HG03060 (cell line): Measurements from ENCODE around the gene RHOH.
"Not testable (repeated sequence)": the region's sequence is repeated elsewhere in the genome, so short reads cannot be mapped to it uniquely, and the experiment has no call there.

Source experiments
- ATAC-seq: cut with Tn5 transposase; IDR thresholded peaks from one replicate; pipeline ENCODE4 v1.9.1; 2021; ENCODE audit warnings: low read depth, moderate number of reproducible peaks; ENCODE audit not compliant: unreplicated experiment

The RHOH gene

DNA sequence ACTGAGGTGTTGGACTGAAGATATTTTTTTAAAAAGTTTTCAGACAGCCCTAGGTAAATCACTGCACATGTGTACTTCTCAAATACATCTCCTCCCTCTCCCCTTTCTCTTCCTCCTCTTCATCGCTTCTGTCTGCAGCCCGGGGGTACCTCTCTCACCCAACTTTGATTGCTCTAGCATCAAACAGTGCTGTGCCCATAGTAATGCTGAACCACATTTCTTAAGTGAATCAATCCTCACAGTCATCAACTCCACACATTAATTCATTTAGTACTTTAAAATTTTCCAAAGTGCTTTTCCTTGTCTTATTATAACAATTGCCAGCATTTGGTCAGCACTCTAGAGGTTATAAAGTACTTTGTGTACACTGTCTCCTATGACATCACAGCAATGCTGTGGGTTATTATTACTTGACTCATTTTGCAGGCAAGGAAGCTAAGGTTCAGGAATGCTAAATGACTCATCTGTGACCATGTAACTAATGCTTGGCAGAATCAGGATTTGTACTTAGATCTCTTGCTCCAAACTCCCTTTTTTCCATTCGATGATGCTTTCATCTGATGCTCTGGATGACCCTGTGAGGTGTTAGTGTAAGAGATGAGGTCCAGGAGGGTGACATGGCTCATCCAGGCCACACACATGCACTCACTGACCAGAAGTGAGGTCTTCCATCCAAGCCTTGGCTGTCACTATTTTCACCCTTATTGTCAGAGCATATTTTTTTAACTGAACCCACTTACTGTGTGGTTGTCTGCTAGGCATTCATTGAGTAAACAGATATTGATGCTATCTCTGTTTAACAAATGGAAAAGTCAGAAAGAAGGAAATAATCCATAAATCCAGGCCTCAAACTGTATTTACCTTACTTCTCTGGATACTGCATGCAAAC, 58.8 kb downstream of the RHOH start:
- ATAC-seq, result no peak

DNA sequence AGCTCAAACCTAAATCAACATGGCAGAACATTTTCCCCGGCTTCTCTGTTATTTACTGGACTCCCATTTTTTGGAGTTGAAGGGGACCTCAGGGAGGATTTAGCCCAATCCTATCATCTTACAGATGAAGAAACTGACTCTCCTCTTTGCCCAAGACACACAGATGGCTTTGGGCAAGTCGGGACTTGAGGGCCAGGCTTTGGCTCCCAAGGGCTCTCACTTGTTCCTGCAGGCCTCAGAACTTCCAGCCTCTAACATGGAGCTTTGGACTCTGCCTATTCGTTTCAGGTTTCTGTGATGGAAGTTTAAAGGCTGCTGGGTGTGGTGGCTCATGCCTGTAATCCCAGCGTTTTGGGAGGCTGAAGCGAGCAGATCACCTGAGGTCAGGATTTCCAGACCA, 59.5 kb downstream of the RHOH start:
- ATAC-seq, result no peak

DNA sequence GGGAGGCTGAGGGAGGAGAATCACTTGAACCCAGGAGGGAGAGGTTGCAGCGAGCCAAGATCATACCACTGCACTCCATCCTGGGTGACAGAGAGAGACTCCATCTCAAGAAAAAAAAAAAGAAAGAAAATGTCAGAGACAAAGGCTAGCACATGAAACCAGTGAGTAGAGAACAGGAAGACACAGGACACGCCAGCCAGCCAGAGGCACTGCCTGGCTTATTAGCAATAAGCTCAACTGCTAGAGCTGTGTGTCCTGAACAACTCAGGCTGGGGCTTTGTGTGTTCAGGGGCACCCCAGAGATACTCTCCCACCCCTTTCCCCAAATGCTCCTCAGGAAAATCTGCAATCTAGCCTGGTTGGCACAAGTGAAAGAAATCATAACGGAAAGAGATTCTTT, 60.0 kb downstream of the RHOH start:
- no peak for ATAC-seq

DNA sequence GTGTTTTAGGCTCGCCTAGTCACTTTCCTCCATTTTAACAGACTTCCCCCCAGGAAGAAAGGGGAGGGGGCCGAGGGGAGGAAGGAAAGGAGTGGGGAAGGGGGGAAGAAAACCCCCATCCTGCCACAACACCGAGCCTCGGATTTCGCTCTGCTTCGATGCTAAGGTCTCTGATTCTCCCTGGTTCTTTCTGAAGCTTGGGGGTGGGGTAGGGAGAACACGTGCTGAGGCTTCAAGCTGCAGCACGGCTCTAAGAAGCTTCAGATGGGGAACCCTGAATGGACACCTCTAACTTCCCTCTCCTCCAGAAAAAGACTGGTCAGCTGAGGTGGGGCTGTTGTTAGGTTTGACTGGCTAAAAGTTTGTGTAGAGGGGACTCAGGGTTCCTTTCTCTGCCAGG, 61.8 kb downstream of the RHOH start:
- ATAC-seq, result no peak

DNA sequence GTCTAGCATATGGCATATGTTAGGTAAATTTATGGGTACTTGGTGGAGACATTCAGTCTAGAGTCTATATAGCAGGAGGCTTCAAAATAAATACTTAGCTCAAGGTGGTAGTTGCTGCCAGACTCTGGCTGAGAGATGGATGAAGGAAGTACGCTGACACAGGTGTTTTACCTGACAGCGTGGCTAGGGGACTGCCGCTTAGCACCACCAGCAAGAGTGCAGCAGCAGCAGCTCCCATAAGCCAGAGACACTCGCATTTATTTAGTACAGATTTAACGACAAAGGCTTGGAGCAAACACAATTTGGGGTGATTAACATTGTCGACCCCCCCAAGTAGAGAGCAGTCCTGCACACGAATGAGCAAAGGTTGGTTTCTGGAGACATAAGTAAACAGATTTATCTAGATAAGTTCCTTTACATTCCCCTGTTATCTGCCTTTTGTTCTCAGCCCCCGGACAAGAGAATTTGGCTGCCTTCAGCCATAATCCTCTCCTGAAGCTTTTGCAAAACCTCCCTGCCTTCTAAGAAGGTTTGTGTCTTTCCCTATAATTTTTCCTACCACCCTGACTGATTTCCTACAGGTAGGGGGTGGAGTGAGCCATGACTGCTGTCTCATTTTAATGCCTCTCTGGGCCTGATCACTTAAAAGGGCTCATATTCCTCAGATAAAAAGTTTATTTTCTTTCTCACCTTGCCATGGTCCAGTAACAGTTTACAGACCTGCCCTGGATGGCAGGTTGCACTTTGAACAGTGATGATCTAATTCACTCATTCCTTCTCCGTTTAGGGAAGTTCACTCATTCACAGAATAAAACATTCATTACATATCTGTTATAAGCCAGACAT, 64.6 kb downstream of the RHOH start:
- no peak for ATAC-seq

DNA sequence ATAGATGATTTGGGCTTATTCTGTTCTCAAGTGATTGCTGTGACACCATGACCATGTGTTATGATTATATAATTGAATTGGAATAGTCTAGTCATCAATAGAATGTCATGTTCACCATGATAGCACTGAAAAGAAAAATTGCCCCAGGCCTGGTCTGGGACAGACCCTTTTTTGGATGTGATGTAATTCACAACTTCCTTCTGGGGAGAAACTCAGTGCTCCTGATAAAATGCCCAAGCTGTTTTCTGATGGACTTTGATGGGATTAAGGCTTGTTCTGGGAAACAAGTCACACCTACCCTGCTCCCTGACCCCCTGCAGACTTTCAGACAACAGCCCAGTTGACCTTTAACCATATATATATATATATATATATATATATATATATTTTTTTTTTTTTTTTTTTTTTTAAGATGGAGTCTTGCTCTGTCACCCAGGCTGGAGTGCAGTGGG, 65.3 kb downstream of the RHOH start:
- no peak for ATAC-seq

DNA sequence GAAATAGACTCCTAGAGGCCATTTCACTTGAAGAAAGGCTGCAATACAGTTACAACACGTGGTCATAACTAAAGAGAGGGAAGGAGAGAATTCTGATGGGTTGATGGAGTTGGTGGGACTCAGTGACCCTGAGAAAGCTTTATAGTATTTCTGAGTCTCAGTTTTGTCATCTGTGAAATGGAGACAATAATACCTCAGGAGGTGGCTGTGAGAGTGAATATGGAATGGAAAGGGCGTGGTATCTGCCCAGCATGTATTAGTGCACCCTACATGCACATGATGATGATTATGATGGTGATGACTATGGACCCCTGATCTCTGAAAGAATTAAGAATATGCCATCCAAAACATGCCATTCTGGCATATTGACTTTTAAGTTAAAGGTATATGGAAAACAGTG, 66.0 kb downstream of the RHOH start:
- ATAC-seq, result no peak

DNA sequence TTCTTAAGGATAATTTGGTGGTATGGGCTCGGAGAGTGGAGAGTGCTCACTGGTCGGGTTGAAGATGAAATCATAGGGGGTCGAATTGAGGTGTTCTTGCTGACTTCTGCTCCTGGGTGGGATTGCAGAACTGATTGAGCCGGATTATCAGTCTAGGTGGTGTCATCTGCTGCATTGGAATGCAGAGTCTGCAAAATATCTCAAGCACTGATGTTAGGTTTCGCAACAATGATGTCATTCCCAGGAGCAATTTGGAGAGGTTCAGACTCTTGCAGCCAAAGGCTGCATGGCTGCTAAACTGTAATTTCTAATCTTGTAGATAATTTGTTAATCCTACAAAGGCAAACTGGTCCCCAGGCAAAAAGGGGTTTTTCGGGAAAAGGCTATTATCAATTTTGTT, 67.7 kb downstream of the RHOH start:
- ATAC-seq, result no peak

DNA sequence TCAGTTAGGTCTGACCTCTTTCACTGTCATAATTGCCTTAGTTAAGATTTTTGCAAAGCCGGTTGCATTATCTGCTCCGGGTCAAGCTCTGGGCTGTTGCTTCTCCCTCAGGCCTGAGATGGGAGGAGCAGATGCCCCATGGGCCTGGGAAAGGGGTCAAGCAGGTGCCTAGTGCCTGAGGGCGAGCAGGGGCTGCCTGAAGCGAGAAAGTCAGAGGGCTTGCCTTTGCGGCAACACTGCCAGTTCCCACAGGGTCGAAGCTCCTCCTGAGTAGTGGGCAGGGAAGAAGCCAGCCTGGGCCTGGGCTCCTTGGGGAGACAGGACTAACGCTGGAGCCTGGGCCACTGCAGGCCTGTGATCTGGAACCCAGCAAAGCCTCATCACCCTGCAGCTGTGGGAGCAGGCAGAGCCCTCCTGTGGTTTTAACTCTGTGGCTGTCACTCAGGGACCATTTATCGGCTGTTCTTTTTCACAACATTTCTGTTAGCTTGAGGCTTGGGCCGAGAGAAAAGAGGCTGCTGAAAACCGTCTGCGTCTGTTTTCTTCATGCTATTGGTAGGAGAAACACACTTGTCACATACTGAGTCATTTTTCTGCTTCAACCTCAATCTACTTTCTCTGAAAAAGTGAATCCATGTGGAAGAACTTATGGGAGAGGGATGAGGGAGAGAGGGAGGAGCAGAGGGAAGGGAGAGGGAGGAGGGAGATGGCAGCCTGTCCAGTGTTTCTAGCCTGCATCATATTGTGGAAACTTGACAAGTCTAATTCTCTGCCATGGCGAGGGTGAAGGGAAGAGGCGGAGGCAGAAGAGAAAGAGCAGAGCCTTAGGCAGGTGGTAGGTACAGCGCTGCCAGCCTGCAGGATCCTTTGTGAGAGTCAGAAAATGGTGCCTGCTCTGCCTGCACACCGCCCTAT, 68.4 kb downstream of the RHOH start:
- no peak for ATAC-seq

DNA sequence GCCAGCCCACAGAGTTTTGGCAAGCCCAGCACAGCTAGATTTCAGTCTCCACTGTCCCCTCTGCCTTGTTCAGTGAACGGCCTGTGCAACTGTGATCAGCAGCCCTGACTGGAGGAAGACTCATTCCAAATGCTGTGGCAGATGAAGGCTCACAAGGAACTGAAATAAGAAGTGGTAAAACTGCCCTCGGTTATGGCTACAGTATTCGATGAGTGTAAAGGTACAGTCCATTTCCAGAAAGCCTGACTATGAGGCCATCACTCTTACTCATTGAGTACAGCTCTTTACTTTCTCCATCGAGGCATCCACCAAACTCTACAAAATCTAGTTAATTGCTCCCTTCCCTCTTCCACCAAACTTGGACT, 69.1 kb downstream of the RHOH start:
- no peak for ATAC-seq

DNA sequence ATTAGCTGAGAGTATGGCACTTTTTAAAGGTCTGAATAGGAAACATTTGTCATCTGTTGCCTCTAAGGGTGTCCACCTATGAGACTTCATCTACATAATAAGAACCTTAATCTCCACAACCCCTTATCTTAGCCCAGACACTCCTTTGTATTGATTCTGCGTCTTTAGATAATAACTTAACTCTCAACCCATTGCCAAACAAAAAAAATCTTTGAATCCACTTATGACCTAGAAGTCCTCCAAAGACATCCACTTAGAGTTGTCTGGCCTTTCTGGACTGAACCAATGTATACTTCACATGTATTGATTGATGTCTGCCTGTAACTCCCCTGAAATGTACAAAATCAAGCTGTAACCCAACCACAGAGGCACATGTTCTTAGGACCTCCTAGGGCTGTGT, 72.3 kb downstream of the RHOH start:
- no peak for ATAC-seq

DNA sequence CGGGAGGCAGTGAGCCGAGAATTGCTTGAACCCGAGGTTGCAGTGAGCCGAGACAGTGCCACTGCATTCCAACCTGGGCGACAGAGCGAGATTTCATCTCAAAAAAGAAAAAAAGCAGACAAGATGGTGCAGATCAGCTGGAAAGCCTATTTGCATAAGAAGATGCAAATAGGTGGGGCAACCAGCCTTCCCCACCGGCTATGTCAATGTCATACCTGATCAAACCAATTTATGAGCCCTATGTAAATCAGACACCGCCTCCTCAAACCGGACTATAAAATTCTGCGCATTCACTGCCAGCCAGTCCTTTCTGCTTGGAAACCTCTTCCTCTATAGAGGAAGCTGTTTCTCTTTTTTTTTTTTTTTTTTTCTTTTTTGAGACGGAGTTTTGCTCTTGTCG, 73.8 kb downstream of the RHOH start:
- ATAC-seq, result no peak

DNA sequence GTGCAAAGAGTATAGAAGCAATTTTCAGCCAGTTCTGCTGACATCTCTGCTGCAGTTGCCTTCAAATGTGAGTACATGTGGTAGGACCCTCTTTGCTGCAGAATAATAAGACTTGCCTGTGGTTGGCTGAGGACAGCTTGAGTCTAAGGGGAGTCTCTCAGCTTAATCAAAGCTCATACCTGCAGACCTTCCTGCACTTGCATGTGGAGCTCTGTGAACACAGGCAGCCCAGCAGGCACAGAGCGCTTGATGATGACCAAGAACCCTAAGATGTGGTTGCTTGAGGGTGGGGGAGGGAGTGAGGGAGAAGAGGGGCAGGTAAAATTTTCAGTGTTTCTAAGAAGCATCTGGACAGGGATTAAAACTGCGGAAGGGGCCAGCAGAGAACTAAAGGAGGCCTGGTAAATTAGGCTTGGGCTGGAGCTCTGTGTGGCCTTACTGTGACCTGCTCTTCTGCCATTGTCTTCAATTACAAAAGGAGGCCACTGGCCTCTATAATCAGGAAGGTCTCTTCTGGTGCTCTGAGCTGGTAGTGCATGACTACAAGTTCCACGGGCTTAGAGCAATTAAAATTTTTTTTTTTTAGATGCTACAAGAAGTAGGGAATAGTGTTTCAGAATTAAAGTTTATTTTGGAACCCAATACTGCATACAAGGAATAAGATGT, 78.4 kb downstream of the RHOH start:
- ATAC-seq, result no peak

DNA sequence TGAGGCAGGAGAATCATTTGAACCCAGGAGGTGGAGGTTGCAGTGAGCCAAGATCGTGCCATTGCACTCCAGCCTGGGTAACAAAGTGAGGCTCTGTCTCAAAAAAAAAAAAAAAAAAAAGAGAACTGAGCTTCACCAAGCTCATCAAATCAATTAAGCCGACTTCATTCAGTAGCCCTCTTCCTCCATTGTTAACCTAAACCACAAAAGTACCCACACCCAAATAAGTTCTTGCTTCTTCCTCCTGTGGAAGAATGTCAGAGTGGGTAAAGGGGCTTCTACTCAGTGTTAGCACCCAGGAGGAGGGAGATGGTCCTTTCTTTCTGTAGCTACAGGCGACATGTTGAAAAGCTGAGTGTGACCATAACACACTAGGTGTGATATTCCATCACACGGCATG, 79.7 kb downstream of the RHOH start:
- ATAC-seq, result no peak

DNA sequence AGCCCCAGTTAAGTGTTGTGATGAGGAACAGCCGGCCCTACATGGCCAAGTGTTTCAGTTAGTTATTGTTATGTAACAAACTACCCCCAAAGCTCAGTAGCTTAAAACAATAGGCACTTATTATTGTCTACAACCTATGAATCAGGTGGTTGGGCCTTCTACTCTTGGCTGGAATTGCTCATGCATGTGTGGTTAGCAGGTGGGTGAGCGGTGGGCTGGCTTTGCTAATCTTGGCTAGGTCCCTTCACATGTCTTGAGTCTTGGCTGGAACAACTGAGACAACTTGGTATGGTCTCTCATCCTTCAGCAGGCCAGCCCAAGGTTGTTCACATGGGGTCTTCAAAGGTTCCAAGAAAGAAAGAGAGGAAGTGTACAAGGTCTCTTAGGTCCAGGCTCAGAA, 83.8 kb downstream of the RHOH start:
- ATAC-seq, result no peak

DNA sequence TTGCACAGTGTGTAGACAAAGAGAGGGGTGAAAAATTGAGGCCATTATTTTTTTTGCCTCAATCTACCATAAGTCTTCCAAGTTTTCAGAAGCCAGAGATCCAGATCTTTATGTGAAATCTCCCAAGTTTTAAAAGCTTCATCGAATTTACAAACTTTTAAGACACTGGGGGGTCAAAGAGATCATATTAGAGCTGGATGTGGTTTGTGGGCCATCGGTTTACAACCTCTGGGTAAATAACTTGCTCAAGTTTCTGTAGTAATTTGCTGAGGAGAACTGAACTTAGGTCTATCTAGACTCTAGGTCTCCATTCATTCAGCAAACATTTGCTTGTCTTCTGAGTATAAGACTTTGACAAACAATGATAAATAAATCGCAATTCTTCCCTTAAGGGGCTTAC, 84.3 kb downstream of the RHOH start:
- ATAC-seq, result no peak

DNA sequence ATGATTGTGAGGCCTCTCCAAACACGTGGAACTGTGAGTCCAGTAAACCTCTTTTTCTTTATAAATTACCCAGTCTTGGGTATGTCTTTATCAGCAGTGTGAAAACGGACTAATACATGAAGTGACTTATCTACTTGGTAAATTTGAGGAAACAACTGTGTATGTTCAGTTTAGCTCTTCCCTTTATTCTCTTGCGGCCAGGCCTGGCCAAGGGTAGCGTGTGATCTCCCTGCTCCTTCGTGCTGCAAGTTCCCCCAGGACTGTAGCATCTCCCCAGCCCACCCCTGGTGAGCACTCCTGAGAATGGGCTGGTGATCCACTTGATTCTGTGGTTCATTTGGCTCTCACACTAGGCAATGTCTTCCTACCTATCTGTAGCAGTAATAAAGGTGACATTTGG, 85.1 kb downstream of the RHOH start:
- no peak for ATAC-seq

DNA sequence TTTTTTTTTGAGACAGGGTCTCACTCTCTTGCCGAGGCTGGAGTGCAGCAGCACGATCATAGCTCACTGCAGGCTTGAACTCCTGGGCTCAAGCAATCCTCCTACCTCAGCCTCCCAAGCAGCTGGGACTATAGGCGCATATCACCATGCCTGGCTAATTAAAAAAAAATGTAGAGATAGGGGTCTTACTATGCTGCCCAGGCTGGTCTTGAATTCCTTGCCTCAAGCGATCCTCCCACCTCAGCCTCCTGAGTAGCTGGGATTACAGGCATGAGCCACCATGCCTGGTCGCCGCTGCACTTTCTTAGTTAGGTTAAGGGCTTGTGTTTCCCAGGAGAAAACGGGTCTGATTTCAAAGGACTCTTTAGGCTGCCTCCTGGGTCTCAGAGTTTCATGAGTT, 86.0 kb downstream of the RHOH start:
- ATAC-seq, result not testable (repeated sequence)

DNA sequence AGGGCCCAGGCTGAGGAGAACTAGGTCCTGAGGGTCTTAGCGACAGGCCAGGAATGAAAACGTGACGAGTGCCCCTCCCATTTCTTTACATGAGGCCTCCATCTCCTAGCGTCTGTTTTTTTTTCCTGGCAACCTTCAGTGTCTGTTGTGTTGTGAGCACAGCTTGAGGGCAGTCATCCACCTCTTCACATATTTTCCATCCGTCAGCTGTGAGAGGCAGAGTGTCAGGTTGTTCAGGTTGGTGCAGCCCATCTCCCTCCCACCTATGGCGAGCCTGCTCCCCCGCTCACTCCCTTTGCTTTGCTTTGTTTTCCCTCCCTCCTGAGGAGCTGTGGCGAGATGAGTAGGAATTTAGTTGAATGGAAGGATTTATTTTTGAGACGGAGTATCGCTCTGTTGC, 86.6 kb downstream of the RHOH start:
- no peak for ATAC-seq

DNA sequence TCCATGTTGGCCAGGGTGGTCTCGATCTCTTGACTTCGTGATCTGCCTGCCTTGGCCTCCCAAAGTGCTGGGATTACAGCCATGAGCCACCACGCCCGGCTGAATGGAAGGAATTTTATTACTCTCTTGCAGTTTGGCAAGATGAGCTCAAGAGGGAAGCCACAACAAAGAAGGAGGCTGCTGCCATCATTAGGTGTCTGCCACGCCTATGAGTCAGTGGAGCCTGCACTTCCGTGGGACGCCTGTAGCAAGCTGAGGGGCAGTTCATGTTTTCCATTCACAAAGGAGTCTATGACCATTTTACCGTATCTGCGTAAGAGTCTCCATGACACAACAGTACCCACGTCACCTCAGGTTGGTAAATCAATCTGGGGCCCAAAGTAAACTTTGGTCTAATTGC, 87.1 kb downstream of the RHOH start:
- ATAC-seq, result no peak
